Measurements from ENCODE around the gene TIGD3. TPM values are rescaled to one million over a fixed set of nuclear protein-coding genes. Genes with fewer than 3 reads are reported as not detected.

TIGD3 gene
- polyA plus RNA-seq, 1 donor (not counting 4 experiments of a cell fraction or from before 2014, with no cell fraction given), result not detected

GRCh38 chr11:65388731-65389130 is 34.2 kb downstream of the TIGD3 start:
- Histone ChIP-seq H3K9me3 (ENCODE audit: control insufficient read depth, low read depth, low read length) (no peaks in the 10 kb centered on the region), H3K4me2 (ENCODE audit: control insufficient read depth, extremely low read depth, insufficient read depth, low read depth, low read length) (peak overlapping the region; percentile 92), H3K27me3 (ENCODE audit: control insufficient read depth, extremely low read depth, insufficient read depth, low read length) (no peaks in the 10 kb centered on the region), H3K9ac (ENCODE audit: control insufficient read depth, extremely low read depth, insufficient read depth, low read length) (peak overlapping the region; percentile 17), H3K4me1 (ENCODE audit: control insufficient read depth, extremely low read depth, insufficient read depth, low read length) (peaks cover 58% of the 10 kb centered on the region), H2AFZ (ENCODE audit: control insufficient read depth, low read length) (no peak overlapping the region), H3K27ac (ENCODE audit: control insufficient read depth, insufficient read depth, low read length) (peak overlapping the region; percentile 31), H3K36me3 (ENCODE audit: control insufficient read depth in 2 of 2, extremely low read depth in 1 of 2, insufficient read depth in 2 of 2, low read length in 2 of 2) (peaks cover 23% of the 10 kb centered on the region in 2 experiments), H4K20me1 (ENCODE audit: control insufficient read depth, extremely low read depth, insufficient read depth, low read length) (peaks cover 2% of the 10 kb centered on the region), H3K9me1 (ENCODE audit: control insufficient read depth, extremely low read depth, insufficient read depth, low read length) (peaks cover 3% of the 10 kb centered on the region), H3K79me2 (ENCODE audit: control insufficient read depth, insufficient read depth, low read length) (peaks cover 54% of the 10 kb centered on the region), H3K4me3 (ENCODE audit: control insufficient read depth in 2 of 3, extremely low read depth in 1 of 3, insufficient read depth in 2 of 3, low read depth in 1 of 3, low read length in 3 of 3) (peak overlapping the region; percentile 28 to 55 (median 53))
- dilution Hi-C loops (cut with MboI; ENCODE audit: extremely low pct_ligation_motif_present, low sequenced_read_pairs), result no loop called here
- FAIRE-seq, result no peak
- TF ChIP-seq EZH2 (IDR thresholded peaks at IDR 0.05; ENCODE audit: low read length), result no peak
- TF ChIP-seq, protein P1, sequence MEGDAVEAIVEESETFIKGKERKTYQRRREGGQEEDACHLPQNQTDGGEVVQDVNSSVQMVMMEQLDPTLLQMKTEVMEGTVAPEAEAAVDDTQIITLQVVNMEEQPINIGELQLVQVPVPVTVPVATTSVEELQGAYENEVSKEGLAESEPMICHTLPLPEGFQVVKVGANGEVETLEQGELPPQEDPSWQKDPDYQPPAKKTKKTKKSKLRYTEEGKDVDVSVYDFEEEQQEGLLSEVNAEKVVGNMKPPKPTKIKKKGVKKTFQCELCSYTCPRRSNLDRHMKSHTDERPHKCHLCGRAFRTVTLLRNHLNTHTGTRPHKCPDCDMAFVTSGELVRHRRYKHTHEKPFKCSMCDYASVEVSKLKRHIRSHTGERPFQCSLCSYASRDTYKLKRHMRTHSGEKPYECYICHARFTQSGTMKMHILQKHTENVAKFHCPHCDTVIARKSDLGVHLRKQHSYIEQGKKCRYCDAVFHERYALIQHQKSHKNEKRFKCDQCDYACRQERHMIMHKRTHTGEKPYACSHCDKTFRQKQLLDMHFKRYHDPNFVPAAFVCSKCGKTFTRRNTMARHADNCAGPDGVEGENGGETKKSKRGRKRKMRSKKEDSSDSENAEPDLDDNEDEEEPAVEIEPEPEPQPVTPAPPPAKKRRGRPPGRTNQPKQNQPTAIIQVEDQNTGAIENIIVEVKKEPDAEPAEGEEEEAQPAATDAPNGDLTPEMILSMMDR (optimal IDR thresholded peaks at IDR 0.05 in 1 of 3, IDR thresholded peaks at IDR 0.05 in 1 of 3, conservative IDR thresholded peaks at IDR 0.05 in 1 of 3; ENCODE audit: extremely low read depth in 1 of 3, insufficient read depth in 2 of 3, low read length in 3 of 3), result no peak
- DNase-seq (ENCODE audit: low read depth, low spot score), result no peak

- DNase-seq (ENCODE audit: low read depth, low spot score), result no peak
- Histone ChIP-seq H3K4me2 (ENCODE audit: control insufficient read depth, extremely low read depth, insufficient read depth, low read depth, low read length) (peak overlapping the region; percentile 92), H3K36me3 (ENCODE audit: control insufficient read depth in 2 of 2, extremely low read depth in 1 of 2, insufficient read depth in 2 of 2, low read length in 2 of 2) (peaks cover 23 to 27% of the 10 kb centered on the region in 2 experiments), H3K9ac (ENCODE audit: control insufficient read depth, extremely low read depth, insufficient read depth, low read length) (no peak overlapping the region), H3K27ac (ENCODE audit: control insufficient read depth, insufficient read depth, low read length) (no peak overlapping the region), H3K27me3 (ENCODE audit: control insufficient read depth, extremely low read depth, insufficient read depth, low read length) (no peaks in the 10 kb centered on the region), H3K9me3 (ENCODE audit: control insufficient read depth, low read depth, low read length) (no peaks in the 10 kb centered on the region), H3K4me1 (ENCODE audit: control insufficient read depth, extremely low read depth, insufficient read depth, low read length) (peaks cover 51% of the 10 kb centered on the region), H3K4me3 (ENCODE audit: control insufficient read depth in 2 of 3, extremely low read depth in 1 of 3, insufficient read depth in 2 of 3, low read depth in 1 of 3, low read length in 3 of 3) (no peak overlapping the region), H3K79me2 (ENCODE audit: control insufficient read depth, insufficient read depth, low read length) (peaks cover 54% of the 10 kb centered on the region), H2AFZ (ENCODE audit: control insufficient read depth, low read length) (no peak overlapping the region), H3K9me1 (ENCODE audit: control insufficient read depth, extremely low read depth, insufficient read depth, low read length) (peaks cover 3% of the 10 kb centered on the region), H4K20me1 (ENCODE audit: control insufficient read depth, extremely low read depth, insufficient read depth, low read length) (peaks cover 2% of the 10 kb centered on the region)
- TF ChIP-seq EZH2 (IDR thresholded peaks at IDR 0.05; ENCODE audit: low read length), result no peak
- TF ChIP-seq, protein P1 (optimal IDR thresholded peaks at IDR 0.05 in 1 of 3, IDR thresholded peaks at IDR 0.05 in 1 of 3, conservative IDR thresholded peaks at IDR 0.05 in 1 of 3; ENCODE audit: extremely low read depth in 1 of 3, insufficient read depth in 2 of 3, low read length in 3 of 3), result no peak
- no peak for FAIRE-seq
- dilution Hi-C loops (cut with MboI; ENCODE audit: extremely low pct_ligation_motif_present, low sequenced_read_pairs), result no loop called here
Measured at GRCh38 chr11:65389294-65389980, 34.9 kb downstream of the TIGD3 start.
